Activated naive CD8-positive, alpha-beta T cell treated with anti-CD3 and anti-CD28 coated beads for 36 hours (primary cell): ENCODE results near the gene ANKRD36B. TPM values are rescaled to one million over a fixed set of nuclear protein-coding genes. Genes with fewer than 3 reads are reported as not detected.
"Not testable (repeated sequence)": the region's sequence is repeated elsewhere in the genome, so short reads cannot be mapped to it uniquely, and the experiment has no call there.

Experiments used
- DNase-seq: peaks from one replicate; pipeline ENCODE4 v3.0.0; 2021
- H3K27ac Mint-ChIP-seq: one replicate; pipeline ENCODE4 v1.8.0; 2022; ENCODE audit warnings: mild to moderate bottlenecking, moderate library complexity, mixed read lengths
- H3K27me3 Mint-ChIP-seq: one replicate; pipeline ENCODE4 v1.8.0; 2022; ENCODE audit warnings: mild to moderate bottlenecking, mixed read lengths
- H3K36me3 Mint-ChIP-seq: one replicate; pipeline ENCODE4 v1.8.0; 2021; ENCODE audit warnings: mild to moderate bottlenecking, mixed read lengths
- H3K4me1 Mint-ChIP-seq: one replicate; pipeline ENCODE4 v1.8.0; 2021; ENCODE audit warnings: mixed read lengths
- H3K4me3 Mint-ChIP-seq: one replicate; pipeline ENCODE4 v1.8.0; 2022; ENCODE audit warnings: mild to moderate bottlenecking, moderate library complexity, mixed read lengths
- H3K9me3 Mint-ChIP-seq: one replicate; pipeline ENCODE4 v1.8.0; 2022; ENCODE audit warnings: mixed read lengths
- total RNA-seq, 2 experiments: library from RNA; stranded (reverse); gene quantifications; one replicate each; pipeline ENCODE4 v1.2.3, GENCODE V29; 2021

ANKRD36B gene
- total RNA-seq, 2 experiments from 2014 or later = 17.8 to 20.1 TPM

DNA sequence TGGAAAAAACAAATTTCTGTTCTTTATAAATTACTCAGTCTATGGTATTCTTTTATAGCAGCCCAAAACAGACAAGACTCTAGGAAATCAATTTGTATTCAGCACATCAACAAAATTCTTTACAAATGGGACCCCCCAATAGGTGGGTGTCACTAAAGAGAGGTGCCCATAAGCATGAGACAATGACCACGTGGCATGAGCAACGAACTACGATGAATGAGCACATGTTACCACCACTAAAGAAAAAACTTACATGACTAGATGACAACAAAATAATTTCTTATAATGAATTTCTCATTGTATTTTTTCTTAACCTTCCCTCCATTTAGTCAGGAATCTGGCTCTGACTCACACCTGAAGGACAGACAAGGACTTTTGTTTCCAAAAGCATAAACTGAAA lies 3.8 kb upstream of the ANKRD36B start:
- not testable (repeated sequence) for H3K27me3 Mint-ChIP-seq, H3K36me3 Mint-ChIP-seq, H3K27ac Mint-ChIP-seq, DNase-seq, H3K4me3 Mint-ChIP-seq, H3K4me1 Mint-ChIP-seq, H3K9me3 Mint-ChIP-seq

DNA sequence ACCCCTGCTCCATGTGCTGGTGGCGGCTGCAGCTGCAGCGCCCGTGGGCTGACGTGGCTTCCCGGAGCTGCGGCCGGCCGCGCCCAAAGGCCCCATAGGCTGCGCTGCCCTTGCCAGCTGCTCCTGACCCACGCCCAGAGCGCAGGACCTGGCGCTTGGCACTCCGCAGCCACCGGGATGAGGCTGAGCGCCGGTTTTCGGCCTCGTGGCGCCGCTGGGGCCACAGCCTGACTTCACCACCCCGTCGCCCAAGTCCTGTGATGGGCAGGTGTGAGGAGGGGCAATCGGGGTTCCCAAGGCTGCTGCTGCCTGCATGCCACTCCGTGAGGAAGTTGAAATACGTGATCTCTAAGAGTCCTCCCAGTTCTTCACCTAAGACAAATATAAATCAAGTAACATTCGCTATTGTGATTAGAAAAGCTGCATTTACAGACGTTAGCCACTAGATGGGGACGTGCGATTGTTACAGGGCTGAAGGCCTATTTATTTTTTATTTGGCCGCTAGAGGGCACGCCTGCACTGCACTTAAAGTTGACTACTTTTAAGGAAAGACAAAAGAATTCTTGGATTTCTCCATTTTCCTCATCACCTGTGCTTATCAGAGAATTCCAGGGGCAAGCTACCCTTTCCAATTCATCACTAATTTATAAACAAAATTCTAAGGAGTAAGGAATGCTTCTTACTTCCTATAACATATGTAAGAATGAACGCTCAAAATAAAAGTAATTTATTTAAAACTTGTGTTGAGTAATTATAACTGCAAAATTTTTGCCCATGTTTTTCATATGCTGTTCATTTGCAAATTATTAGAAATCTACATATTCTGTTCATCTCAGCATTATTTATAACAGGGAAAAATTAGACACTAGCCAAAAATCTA lies 1.1 kb upstream of the ANKRD36B start:
- not testable (repeated sequence) for H3K36me3 Mint-ChIP-seq

DNA sequence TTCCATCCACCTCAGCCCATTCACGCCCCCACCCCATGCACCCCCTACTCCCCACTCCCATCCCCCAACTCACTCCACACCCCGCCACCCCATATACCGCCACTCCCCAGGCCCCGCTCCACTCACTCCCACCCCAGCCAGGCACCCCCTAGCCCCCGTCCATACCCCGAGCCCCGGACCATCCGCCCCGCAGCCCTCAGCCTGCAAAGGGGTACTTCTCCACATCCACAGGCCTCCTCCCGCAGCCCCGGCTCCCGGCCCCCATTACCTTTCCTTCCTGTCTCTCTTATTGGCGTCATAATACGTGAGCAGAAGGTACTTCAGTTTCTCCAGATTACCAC lies 450 bp downstream of the ANKRD36B start:
- DNase-seq, H3K9me3 Mint-ChIP-seq, H3K4me1 Mint-ChIP-seq, H3K27me3 Mint-ChIP-seq, H3K36me3 Mint-ChIP-seq: not testable (repeated sequence)
- Mint-ChIP-seq H3K27ac (peak overlapping the region; percentile 97), H3K4me3 (peak overlapping the region; percentile 94)

More for the DNA sequence above, 1.1 kb upstream of the ANKRD36B start:
- not testable (repeated sequence) for H3K27me3 Mint-ChIP-seq, H3K9me3 Mint-ChIP-seq, H3K4me1 Mint-ChIP-seq
- peak; percentile 65 for DNase-seq
- Mint-ChIP-seq H3K27ac (peak overlapping the region; percentile 84), H3K4me3 (peak overlapping the region; percentile 73)

DNA sequence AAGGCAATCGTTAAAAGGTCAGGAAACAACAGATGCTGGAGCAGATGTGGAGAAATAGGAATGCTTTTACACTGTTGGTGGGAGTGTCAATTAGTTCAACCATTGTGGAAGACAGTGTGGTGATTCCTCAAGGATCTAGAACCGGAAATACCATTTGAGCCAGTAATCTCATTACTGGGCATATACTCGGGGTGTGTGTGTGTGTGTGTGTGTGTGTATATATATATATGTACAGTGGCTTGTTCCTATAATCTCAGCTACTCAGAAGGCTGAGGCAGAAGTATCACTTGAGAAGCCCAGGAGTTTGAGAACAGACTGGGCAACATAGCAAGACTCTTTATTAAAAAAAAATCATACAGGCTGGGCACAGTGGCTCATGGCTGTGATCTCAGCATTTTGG lies 24.0 kb downstream of the ANKRD36B start:
- H3K4me3 Mint-ChIP-seq, H3K9me3 Mint-ChIP-seq, H3K4me1 Mint-ChIP-seq, H3K27ac Mint-ChIP-seq, H3K27me3 Mint-ChIP-seq, DNase-seq: not testable (repeated sequence)
- peaks cover 12% of the 10 kb centered on the region for H3K36me3 Mint-ChIP-seq

DNA sequence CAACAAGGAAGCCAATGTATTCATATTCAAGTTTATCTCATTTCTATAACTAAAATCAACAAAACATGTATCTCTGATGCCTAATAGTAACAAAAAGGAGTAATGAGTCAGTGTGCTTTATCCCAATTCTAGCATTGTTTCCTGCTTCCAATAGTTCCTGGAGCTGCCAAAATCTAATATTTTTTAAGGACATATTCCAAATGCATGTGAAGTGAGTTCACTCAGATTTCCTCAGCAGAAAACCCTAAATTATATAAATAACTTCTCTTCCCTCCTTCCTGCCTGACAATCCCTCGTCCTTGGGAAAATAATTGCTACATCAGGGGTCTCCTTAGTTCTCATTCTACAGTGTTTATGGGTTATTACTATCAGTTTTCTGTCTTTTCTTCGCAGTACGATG lies 37.3 kb downstream of the ANKRD36B start:
- H3K27me3 Mint-ChIP-seq, H3K4me1 Mint-ChIP-seq, H3K4me3 Mint-ChIP-seq, DNase-seq, H3K9me3 Mint-ChIP-seq, H3K27ac Mint-ChIP-seq: not testable (repeated sequence)
- H3K36me3 Mint-ChIP-seq = peaks cover 16% of the 10 kb centered on the region

DNA sequence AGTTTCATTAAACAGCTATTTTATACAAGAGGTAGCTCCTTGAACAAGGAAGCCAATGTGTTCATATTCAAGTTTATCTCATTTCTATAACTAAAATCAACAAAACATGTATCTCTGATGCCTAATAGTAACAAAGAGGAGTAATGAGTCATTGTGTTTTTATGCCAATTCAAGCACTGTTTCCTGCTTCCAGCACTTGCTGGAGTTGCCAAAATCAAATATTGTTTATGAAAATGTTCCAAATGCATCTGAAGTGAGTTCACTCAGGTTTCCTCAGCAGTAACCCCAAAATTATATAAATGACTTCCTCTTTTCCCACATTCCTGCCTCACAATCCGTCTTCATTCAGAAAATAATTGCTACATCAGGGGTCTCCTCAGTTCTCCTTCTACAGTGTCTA lies 39.2 kb downstream of the ANKRD36B start:
- H3K9me3 Mint-ChIP-seq, H3K4me1 Mint-ChIP-seq, H3K27me3 Mint-ChIP-seq, H3K4me3 Mint-ChIP-seq, H3K27ac Mint-ChIP-seq, DNase-seq: not testable (repeated sequence)
- H3K36me3 Mint-ChIP-seq = peaks cover 17% of the 10 kb centered on the region

DNA sequence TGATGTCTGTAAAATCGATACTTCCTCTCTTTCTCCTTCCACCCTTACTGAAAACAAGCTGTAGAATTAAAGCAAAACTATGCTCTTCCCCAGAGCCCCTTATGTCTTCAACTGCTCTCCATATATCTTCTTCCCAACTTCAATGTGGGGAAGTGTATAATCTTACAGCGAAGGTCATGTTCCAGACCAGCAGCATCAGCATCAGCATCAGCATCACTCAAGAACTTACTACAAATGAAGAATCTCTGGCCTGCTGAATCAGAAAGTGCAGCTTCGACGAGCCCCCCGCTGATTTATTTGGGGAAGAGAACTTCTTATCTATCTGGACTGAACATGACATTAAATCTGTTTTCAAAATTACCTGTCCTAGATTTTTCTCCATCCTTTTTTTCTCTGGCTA lies 40.6 kb downstream of the ANKRD36B start:
- DNase-seq, H3K4me1 Mint-ChIP-seq, H3K27me3 Mint-ChIP-seq, H3K27ac Mint-ChIP-seq, H3K4me3 Mint-ChIP-seq, H3K9me3 Mint-ChIP-seq: not testable (repeated sequence)
- peaks cover 13% of the 10 kb centered on the region for H3K36me3 Mint-ChIP-seq

DNA sequence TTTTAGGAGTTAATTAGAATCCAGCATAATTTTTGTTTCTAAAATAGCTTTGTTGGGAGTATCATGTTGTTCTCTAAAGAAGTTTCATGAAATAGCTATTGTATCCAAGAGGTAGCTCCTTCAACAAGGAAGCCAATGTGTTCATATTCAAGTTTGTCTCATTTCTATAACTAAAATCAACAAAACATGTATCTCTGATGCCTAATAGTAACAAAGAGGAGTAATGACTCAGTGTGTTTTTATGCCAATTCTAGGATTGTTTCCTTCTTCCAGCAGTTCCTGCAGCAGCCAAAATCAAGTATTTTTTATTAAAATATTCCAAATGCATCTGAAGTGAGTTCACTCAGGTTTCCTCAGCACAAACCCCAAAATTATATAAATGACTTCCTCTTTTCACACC lies 41.1 kb downstream of the ANKRD36B start:
- H3K4me3 Mint-ChIP-seq, H3K9me3 Mint-ChIP-seq, DNase-seq, H3K27ac Mint-ChIP-seq, H3K4me1 Mint-ChIP-seq, H3K27me3 Mint-ChIP-seq: not testable (repeated sequence)
- H3K36me3 Mint-ChIP-seq = peaks cover 13% of the 10 kb centered on the region

DNA sequence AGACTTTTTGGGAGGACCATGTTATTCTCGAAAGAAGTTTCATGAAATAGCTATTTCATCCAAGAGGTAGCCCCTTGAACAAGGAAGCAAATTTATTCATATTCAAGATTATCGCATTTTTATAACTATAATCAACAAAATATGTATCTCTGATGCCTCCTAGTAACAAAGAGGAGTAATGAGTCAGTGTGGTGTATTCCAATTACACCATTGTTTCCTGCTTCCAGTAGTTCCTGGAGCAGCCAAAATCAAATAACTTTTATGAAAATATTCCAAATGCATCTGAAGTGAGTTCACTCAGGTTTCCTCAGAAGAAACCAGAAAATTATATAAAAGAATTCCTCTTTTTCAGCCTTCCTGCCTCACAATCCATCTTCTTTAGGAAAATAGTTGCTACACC lies 43.0 kb downstream of the ANKRD36B start:
- no peak overlapping the region for H3K4me3 Mint-ChIP-seq
- no peaks in the 10 kb centered on the region for H3K9me3 Mint-ChIP-seq
- H3K36me3 Mint-ChIP-seq = peaks cover 8% of the 10 kb centered on the region
- DNase-seq = no peak
- H3K4me1 Mint-ChIP-seq = no peaks in the 10 kb centered on the region
- no peaks in the 10 kb centered on the region for H3K27me3 Mint-ChIP-seq
- H3K27ac Mint-ChIP-seq = no peak overlapping the region

DNA sequence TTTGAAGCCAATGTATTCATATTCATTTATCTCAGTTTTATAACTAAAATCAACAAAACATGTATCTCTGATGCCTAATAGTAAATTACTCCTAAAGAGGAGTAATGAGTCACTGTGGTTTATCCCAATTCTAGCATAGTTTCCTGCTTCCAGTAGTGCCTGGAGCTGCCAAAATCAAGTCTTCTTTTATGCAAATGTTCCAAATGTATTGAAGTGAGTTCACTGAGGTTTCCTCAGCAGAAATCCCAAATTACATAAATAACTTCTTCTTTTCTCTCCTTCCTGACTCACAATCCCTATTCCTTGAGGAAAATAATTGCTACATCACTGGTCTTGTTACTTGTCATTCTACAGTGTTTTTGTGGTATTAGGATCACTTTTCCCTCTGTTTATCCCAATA lies 44.8 kb downstream of the ANKRD36B start:
- not testable (repeated sequence) for H3K36me3 Mint-ChIP-seq, H3K9me3 Mint-ChIP-seq, H3K4me3 Mint-ChIP-seq, H3K27me3 Mint-ChIP-seq, H3K27ac Mint-ChIP-seq, H3K4me1 Mint-ChIP-seq, DNase-seq

DNA sequence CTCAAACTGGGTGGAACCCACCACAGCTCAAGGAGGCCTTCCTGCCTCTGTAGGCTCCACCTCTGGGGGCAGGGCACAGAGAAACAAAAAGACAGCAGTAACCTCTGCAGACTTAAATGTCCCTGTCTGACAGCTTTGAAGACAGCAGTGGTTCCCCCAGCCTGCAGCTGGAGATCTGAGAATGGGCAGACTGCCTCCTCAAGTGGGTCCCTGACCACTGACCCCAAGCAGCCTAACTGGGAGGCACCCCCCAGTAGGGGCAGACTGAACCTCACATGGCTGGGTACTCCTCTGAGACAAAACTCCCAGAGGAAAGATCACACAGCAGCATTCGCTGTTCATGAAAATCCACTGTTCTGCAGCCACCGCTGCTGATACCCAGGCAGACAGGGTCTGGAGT lies 63.8 kb downstream of the ANKRD36B start:
- H3K9me3 Mint-ChIP-seq = not testable (repeated sequence)

DNA sequence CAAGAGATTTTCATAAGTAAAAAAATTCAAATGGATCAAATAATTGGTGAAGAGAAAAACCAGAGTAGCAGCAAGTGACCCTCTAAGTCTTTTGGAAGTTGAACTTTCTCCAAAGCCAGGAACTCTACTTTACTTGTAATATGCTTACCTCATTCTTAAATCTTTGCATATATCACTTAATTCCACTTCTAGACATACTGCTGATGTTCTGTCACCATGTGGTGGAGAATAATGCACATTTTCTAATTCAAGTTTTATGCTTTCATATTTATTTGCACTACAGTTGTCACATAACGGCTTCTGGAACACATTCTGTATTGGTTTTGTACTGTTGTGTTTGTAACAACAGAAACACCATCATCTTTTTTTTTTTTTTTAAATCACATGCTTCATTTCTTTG lies 65.9 kb downstream of the ANKRD36B start:
- H3K4me3 Mint-ChIP-seq, DNase-seq, H3K27ac Mint-ChIP-seq, H3K4me1 Mint-ChIP-seq, H3K9me3 Mint-ChIP-seq, H3K27me3 Mint-ChIP-seq: not testable (repeated sequence)
- peaks cover 20% of the 10 kb centered on the region for H3K36me3 Mint-ChIP-seq

More for the DNA sequence above, 63.8 kb downstream of the ANKRD36B start:
- not testable (repeated sequence) for H3K4me3 Mint-ChIP-seq, H3K27me3 Mint-ChIP-seq, H3K27ac Mint-ChIP-seq, DNase-seq, H3K4me1 Mint-ChIP-seq
- peaks cover 27% of the 10 kb centered on the region for H3K36me3 Mint-ChIP-seq

DNA sequence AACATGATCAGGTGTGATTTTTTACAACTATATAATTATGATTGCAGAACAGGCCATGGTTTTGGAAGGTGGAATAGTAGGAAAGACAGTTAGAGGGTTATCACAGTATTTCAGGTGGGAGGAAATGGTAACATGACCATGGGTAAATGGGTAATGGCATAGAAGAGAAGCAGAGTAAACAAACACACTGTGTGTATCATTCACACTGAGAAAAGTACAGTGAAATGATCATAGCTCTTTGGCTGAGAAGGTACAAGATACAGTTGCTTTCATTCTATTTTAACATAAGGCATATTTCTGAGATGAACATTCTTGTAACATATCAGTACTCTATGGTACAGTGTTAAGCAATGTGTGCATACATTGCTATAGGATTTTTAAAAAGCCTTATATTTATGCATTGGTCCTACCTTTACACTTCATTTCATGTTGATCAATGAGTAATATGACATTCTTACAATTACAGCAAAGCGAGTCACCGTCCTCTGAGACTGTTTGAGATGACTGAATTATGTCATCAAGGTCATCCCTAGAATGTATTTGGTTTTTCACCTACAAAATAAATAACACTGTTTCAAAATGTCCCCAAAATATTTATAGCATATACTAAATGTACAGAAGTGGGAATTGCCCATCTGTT lies 66.6 kb downstream of the ANKRD36B start:
- DNase-seq, H3K9me3 Mint-ChIP-seq, H3K4me1 Mint-ChIP-seq, H3K27me3 Mint-ChIP-seq, H3K4me3 Mint-ChIP-seq, H3K27ac Mint-ChIP-seq: not testable (repeated sequence)
- peaks cover 20% of the 10 kb centered on the region for H3K36me3 Mint-ChIP-seq

DNA sequence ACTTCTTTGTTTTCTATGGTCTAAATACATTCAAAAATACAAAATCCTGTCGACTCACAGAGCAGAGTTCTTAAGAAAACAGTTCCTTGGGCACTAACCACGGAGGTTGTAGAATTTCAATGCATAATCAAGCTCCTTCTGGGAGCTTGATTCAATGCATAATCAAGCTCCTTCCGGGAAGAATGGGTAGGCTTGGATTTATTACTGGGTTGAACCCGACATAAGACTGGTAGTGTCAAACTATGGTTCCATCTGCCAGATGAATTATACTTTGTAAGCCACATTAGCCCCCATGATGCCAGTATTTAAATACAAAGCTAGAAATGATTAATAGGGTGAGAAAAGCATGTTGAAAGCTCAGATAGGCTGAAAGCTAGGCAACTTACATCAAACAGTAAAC lies 94.0 kb downstream of the ANKRD36B start:
- not testable (repeated sequence) for H3K27me3 Mint-ChIP-seq, H3K4me3 Mint-ChIP-seq

DNA sequence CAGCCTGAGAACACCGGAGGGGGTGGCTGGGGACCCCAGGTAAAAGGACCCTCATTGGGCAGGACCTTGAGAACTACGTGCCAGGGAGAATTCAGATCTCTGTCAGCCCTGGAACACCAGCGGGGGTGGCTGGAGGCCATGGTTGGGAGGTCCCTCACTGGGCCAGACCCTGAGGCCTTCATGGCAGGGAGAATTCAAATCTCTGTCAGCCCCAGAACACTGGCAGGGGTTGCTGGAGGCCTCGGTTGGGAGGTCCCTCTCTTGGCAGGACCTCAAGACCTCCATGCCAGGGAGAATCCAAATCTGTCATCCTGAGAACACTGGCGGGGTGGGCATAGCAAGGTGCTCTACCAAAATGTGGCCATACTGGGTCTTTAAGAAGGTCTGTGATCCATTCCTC lies 99.5 kb downstream of the ANKRD36B start:
- not testable (repeated sequence) for H3K4me1 Mint-ChIP-seq, H3K36me3 Mint-ChIP-seq, H3K27me3 Mint-ChIP-seq, H3K9me3 Mint-ChIP-seq, H3K27ac Mint-ChIP-seq, H3K4me3 Mint-ChIP-seq
- DNase-seq = peak; percentile 2

More for the DNA sequence above, 94.0 kb downstream of the ANKRD36B start:
- H3K27ac Mint-ChIP-seq, H3K4me1 Mint-ChIP-seq, H3K36me3 Mint-ChIP-seq, DNase-seq, H3K9me3 Mint-ChIP-seq: not testable (repeated sequence)
